T-helper 1 cell treated with Interleukin-12 subunit alpha and Interleukin-12 subunit beta and Interleukin-4 antibody, amounts not matched to agents 30 ng/mL and 1 ng/mL, for 36 hours (primary cell): ENCODE measurements around the gene FUT7. TPM values are rescaled to one million over a fixed set of nuclear protein-coding genes. Genes with fewer than 3 reads are reported as not detected.

ENCODE experiments used
- intact Hi-C: fragments of 100-400 bp; cut with micrococcal nuclease; formaldehyde crosslinking; loops from one replicate; pipeline ENCODE4 v1.15.1; 2024
- total RNA-seq: library from RNA; stranded (reverse); gene quantifications from 2 replicates; pipeline ENCODE4 v1.2.3, GENCODE V29; 2022

FUT7 gene
- total RNA-seq, 1 donor from 2014 or later: 1.7 TPM

DNA sequence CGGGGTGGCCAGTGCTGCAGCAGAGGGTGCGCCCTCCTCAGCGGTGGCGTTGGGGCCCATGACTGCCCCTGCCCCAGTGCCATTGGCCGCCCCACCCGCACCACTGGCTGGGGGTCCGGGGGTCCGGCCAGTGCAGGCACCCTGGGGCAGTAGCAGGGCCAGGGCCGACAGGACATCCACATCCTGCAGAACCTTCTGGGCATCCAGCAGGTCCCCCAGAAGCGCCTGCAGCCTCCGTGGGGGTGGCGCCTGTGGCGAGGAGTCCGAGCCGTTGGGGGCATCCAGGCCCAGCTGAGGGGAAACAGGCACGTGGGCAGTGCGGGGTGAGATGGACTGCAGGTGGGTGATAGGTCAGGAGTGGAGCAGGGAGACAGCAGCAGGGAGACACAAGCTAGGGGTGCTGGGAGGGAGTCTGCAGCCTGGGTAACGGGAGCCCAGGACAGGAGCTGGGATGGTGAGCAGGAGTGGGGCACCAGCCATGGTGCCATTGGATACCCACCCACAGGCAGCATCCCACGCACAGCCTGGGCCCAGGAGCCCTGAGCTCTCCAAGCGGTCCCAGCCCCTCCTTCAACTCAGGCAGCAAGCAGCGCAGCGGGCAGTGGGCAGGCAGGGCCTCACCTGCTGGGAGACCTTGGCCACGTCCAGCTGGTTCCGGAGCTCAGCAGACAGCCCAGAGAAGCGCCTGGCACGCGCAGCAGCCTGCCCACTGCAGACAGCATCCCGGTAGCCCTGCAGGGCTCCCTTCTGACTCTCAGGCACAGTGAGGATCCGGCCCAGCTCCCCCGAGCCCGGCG, 10.9 kb downstream of the FUT7 start:
- intact Hi-C loops: loop anchor here (10.0 kb wide), 1 partner anchor 134 kb away; no protein-coding TSS in a partner anchor

DNA sequence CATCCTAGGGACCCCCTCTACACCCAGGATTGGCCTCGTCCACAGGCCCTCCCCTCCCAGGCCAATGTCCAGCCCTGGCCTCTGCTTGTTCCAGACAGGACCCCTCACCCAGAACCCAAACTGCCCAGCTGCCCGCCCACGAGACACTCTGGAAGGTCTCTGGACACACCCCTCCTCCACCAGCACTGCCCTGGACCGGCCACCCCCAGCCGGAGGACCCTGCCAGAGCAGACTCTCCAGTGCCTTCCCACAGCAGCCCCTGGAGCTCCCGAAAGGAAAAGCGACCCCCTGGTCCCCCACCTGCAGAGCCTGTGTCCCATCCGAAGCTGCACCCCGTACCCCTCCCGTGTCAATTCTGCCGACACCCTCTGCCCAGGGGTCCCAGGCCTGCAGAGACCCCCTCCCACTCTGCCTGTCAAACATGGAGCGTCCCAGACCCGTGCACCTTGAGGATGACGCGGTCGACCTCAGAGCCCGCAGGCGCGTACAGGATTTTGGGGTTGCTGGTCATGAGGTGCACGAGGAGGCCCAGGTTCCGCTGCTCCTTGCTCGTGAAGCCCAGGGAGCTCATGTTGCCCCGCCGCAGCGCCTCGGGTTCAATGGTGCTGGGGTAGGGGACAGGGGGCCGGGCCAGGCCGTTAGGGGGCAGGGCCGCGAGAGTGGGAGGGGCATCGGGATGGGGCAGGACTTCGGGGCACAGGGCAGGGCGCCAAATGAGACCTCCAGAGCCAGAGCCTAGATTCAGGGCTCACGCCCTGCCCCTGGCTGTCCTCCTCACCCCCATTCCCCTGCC, 11.8 kb downstream of the FUT7 start:
- intact Hi-C loops: loop anchor here (10.0 kb wide), 1 partner anchor 135 kb away; no protein-coding TSS in a partner anchor

- intact Hi-C loops: no loop called here
These were observed 12.9 kb downstream of the FUT7 start for GRCh38 chr9:137018761-137019559.

DNA sequence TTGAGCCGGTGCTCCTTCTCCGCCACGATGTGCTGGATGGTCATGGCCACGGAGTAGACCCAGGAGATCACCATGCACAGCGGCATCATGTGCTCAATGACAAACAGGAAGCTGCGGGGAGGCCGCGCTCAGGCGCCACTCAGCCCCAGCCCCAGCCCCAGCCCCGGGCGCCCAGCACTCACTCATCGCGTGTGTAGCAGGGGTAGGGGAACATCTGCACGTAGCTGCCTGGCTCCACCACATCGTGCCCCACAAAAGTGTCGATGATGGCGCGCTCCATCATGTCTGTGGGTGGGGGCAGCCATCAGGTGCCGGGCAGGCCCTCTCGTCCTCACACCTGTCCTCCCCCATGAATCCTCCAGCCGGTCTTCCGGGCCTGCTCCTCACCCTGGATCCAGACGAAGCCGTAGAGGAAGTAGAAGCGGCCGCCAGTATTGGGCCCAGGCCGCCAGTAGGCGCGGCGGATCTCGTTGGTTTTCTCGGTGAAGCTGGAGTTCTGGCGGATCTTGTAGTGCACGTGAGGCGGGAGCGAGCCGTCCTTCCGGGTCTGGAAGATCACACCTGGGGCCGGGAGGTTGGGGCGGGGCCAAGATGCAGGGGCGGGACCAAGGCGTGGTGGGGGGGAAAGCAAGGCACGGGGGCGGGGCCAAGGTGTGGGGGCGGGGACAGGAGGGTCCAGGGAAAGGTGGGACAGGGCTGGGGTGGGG, 13.9 kb downstream of the FUT7 start:
- intact Hi-C loops: no loop called here

GRCh38 chr9:137017071-137017470, 14.8 kb downstream of the FUT7 start:
- intact Hi-C loops: no loop called here

- intact Hi-C loops: no loop called here
These were observed 15.5 kb downstream of the FUT7 start for GRCh38 chr9:137016436-137016835.

GRCh38 chr9:137015976-137016375, 15.9 kb downstream of the FUT7 start:
- intact Hi-C loops: no loop called here

DNA sequence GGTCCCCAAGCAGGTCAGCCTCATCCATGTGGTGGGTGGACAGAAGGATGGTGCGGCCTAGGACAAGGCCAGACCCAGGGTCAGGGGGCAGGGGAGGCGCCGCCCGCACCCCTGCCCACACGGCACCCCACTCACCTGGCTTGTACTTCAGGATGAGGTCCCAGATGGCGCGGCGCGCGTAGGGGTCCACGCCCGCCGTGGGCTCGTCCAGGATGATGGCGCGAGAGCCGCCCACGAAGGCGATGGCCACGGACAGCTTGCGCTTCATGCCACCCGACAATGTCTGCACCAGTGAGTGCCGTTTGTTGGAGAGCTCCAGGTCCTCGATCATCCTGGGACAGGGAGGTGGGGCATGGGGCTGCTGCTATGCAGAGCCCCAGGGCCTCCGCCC, 16.4 kb downstream of the FUT7 start:
- intact Hi-C loops: no loop called here

- intact Hi-C loops: no loop called here
These were observed 16.9 kb downstream of the FUT7 start for GRCh38 chr9:137014776-137015539.

- intact Hi-C loops: no loop called here
These were observed 17.7 kb downstream of the FUT7 start for GRCh38 chr9:137014166-137014565.

DNA sequence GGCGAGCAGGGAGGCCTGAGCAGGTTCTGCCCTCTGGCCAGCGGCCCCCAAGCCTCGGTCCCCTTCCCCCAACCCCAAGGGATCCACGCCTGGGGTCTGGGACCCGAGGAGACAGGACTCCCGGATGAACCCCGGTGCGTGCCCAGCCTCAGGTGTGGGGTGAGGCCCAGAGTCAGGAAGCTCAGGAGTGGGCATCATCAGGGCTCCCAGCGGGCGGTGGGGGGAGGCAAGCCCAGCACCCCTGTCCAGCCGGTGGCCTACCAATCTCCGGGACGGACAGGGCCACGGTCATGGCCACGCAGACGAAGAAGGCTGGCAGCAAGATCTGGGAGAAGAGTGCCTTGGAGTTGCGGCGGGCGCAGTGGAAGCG, 18.3 kb downstream of the FUT7 start:
- intact Hi-C loops: no loop called here

GRCh38 chr9:137012694-137013570, 19.0 kb downstream of the FUT7 start:
- intact Hi-C loops: no loop called here

GRCh38 chr9:137011907-137012675, 19.8 kb downstream of the FUT7 start:
- intact Hi-C loops: no loop called here

DNA sequence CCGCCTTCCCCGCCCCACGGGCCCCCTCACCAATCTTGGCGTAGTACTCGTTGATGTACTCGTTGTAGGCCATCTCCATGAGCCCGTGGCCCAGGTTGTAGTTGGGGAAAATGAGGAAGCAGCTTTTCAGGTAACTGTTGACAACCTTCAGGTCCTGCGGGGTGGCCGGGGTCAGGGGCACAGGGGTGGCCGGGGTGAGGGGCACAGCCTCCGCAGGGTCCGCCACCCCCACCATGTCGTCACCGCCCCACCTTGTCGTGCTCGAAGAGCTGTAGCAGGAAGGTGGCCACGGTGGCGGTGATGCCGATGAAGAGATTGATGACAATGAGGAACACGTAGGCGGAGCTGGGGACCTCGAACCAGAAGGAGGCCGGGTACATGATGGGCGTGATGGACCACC, 20.7 kb downstream of the FUT7 start:
- intact Hi-C loops: no loop called here

GRCh38 chr9:137009938-137010732, 21.8 kb downstream of the FUT7 start:
- intact Hi-C loops: no loop called here

- intact Hi-C loops: no loop called here
These were observed 22.7 kb downstream of the FUT7 start for GRCh38 chr9:137009217-137009616.

DNA sequence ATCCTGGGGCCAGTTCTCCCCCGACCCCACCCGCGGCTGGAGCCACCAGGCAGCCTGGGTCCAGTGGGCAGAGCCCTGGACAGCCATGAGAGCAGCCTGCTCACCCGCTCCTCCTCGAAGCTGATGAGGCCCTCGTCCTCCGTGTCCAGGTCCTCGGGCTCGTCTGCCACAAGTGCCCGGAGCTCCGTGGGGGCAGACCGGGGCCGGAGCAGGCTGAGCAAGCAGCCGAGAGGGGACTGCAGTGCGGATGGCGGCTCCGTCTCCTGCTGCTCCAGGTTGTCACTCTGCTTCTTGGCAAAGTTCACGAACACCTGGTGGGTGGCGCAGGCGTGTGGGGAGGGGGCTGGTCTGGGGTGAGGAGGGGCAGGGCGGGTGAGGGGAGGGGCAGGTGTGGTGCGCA, 23.6 kb downstream of the FUT7 start:
- intact Hi-C loops: no loop called here

GRCh38 chr9:137007816-137008270, 24.0 kb downstream of the FUT7 start:
- intact Hi-C loops: no loop called here
